GM12878 (cell line): ENCODE measurements around the gene HMBS. TPM values are rescaled to one million over a fixed set of nuclear protein-coding genes. Genes with fewer than 3 reads are reported as not detected.
A peak's percentile ranks its signal among the peaks of the same experiment; 100 is the strongest.

Experiments used
- BCL3 ChIP-seq: IDR thresholded peaks from 2 replicates; pipeline ENCODE4 v1.6.1; 2011; ENCODE audit warnings: borderline replicate concordance, low read depth, mild to moderate bottlenecking, moderate library complexity, low read length; ENCODE audit not compliant: insufficient read depth, poor library complexity, severe bottlenecking
- CTCF ChIP-seq, 3 experiments: IDR thresholded peaks in 2 of 3; conservative IDR thresholded peaks in 1 of 3; 2 replicates each; pipeline ENCODE4 v1.5.1; 2011; ENCODE audit warnings: low read depth in 3 of 3, low read length in 3 of 3, mild to moderate bottlenecking in 3 of 3, control low read depth in 2 of 3, moderate library complexity in 2 of 3, inconsistent platforms in 1 of 3, mixed read lengths in 1 of 3; ENCODE audit not compliant: control insufficient read depth in 2 of 3, insufficient read depth in 1 of 3; ENCODE audit errors: extremely low read depth in 1 of 3
- CUX1 ChIP-seq: IDR thresholded peaks from 2 replicates; pipeline ENCODE4 v1.6.1; 2012; ENCODE audit warnings: improper control_type of control experiment, low read depth, low read length; ENCODE audit not compliant: insufficient replicate concordance
- ELK1 ChIP-seq: IDR thresholded peaks from 2 replicates; pipeline ENCODE4 v1.6.1; 2012; ENCODE audit warnings: low read depth, low read length, improper control_type of control experiment
- GABPA ChIP-seq: IDR thresholded peaks from 2 replicates; pipeline ENCODE4 v1.6.1; 2014; ENCODE audit warnings: antibody characterized with exemption, low read depth, mild to moderate bottlenecking, inconsistent platforms
- GATAD2B ChIP-seq: fragments of 450-650 bp; conservative IDR thresholded peaks from 2 replicates; pipeline ENCODE4 v1.6.1; 2017; ENCODE audit warnings: low read depth, mild to moderate bottlenecking, moderate library complexity
- IKZF2 ChIP-seq, 2 experiments: fragments of 450-650 bp; IDR thresholded peaks; 2 replicates each; pipeline ENCODE4 v1.6.1; 2017; ENCODE audit warnings: mild to moderate bottlenecking in 2 of 2, moderate library complexity in 2 of 2
- NBN ChIP-seq: fragments of 450-650 bp; IDR thresholded peaks from 2 replicates; pipeline ENCODE4 v1.6.1; 2016
- NFYA ChIP-seq: IDR thresholded peaks from 2 replicates; pipeline ENCODE4 v1.6.1; 2011; ENCODE audit warnings: low read depth, mild to moderate bottlenecking, low read length, improper control_type of control experiment, borderline replicate concordance
- RCOR1 ChIP-seq: conservative IDR thresholded peaks from 2 replicates; pipeline ENCODE4 v1.6.1; 2012; ENCODE audit warnings: low read depth, low read length, improper control_type of control experiment
- SIN3A ChIP-seq: IDR thresholded peaks from 2 replicates; pipeline ENCODE4 v1.6.1; 2012; ENCODE audit warnings: low read depth, low read length, improper control_type of control experiment
- TARDBP ChIP-seq: IDR thresholded peaks from 2 replicates; pipeline ENCODE4 v1.6.1; 2016; ENCODE audit warnings: borderline replicate concordance
- ZBTB11 ChIP-seq: fragments of 450-650 bp; formaldehyde crosslinking; IDR thresholded peaks from 2 replicates; pipeline ENCODE4 v1.5.0; 2022; ENCODE audit warnings: mild to moderate bottlenecking, missing genetic modification characterization
- ZZZ3 ChIP-seq: IDR thresholded peaks from 2 replicates; pipeline ENCODE4 v1.6.1; 2011; ENCODE audit warnings: low read depth; ENCODE audit not compliant: control insufficient read depth, insufficient read length
- polyA plus RNA-seq, 11 experiments: library from polyadenylated mRNA; depleted of rRNA in 4 of 11; unstranded in 6 of 11; stranded (reverse) in 5 of 11; fragments of >200 nt; fragmentation: Nextera tagmentation in 4 of 11; fragmentation: Illumina TruSeq in 1 of 11; extraction: Ambion mirVana in 4 of 11; extraction: Trizol in 1 of 11; gene quantifications; 1 replicate in 1 of 11; 2 replicates in 10 of 11; pipeline versions ENCODE4 v1.2.1 to v1.2.3, GENCODE V29; 2011 to 2016; ENCODE audit warnings: inconsistent platforms in 2 of 11, missing spikeins in 2 of 11, low read depth in 1 of 11
- total RNA-seq, 4 experiments: library from RNA; depleted of rRNA in 3 of 4; stranded (reverse); fragments of >200 nt in 3 of 4; fragmentation: Illumina TruSeq in 1 of 4; extraction: Trizol in 1 of 4; gene quantifications; 2 replicates each; pipeline versions ENCODE4 v1.2.1 to v1.2.3, GENCODE V29; 2013 to 2021

The HMBS gene
- total and polyA plus RNA-seq, 10 of the 15 experiments (the other 5 are each of a cell fraction or from before 2014, with no cell fraction given), result 17.7 to 96.7 (median 49.7) TPM

- TF ChIP-seq ZBTB11 (CRISPR knock-in tag), result no peak
- peak; percentile 32 to 45; a peak in 1 of 4 replicates for TF ChIP-seq IKZF2 (IDR thresholded peaks at IDR 0.05)
- TF ChIP-seq GABPA, result peak; percentile 84
- TF ChIP-seq CTCF (IDR thresholded peaks at IDR 0.05 in 2 of 3, conservative IDR thresholded peaks at IDR 0.05 in 1 of 3; ENCODE audit: control insufficient read depth in 2 of 3, extremely low read depth in 1 of 3, insufficient read depth in 1 of 3, low read depth in 3 of 3, low read length in 3 of 3), result no peak
- TF ChIP-seq NBN, result peak; percentile 79
- no peak for TF ChIP-seq TARDBP
- peak; percentile 77; the same call in 1 of the 2 replicates for TF ChIP-seq ELK1
- peak; percentile 96 for TF ChIP-seq SIN3A
- TF ChIP-seq CUX1, result no peak
- 0 out of 2 replicates have a peak, but pooled peaks have one; percentile 62 for TF ChIP-seq RCOR1
- TF ChIP-seq BCL3, result peak; percentile 45
- no peak for TF ChIP-seq NFYA
- no peak for TF ChIP-seq ZZZ3
- peak; percentile 81 for TF ChIP-seq GATAD2B
These were observed 17.1 kb upstream of the HMBS start, which contains the start of gene VPS11 (continued) for GRCh38 chr11:119067371-119068222.
